Stomach smooth muscle (tissue), 2 donors: ENCODE data around the gene TRIM29.
"Not testable (repeated sequence)": the region's sequence is repeated elsewhere in the genome, so short reads cannot be mapped to it uniquely, and the experiment has no call there.

Experiments used
- H3K27ac ChIP-seq: one replicate; pipeline ENCODE4 v1.7.0; 2013; ENCODE audit warnings: mild to moderate bottlenecking, low read length, inconsistent platforms
- H3K27me3 ChIP-seq, 2 donors: one replicate each; pipeline ENCODE4 v1.7.0; 2013; ENCODE audit warnings: low read length in 2 of 2; ENCODE audit not compliant: insufficient read depth in 2 of 2, control insufficient read depth in 1 of 2
- H3K36me3 ChIP-seq, 2 donors: one replicate each; pipeline ENCODE4 v1.7.0; 2013; ENCODE audit warnings: low read length in 2 of 2; ENCODE audit not compliant: control insufficient read depth in 2 of 2, insufficient read depth in 2 of 2
- H3K4me1 ChIP-seq: one replicate; pipeline ENCODE4 v1.7.0; 2013; ENCODE audit warnings: low read length; ENCODE audit not compliant: control insufficient read depth, insufficient read depth
- H3K4me3 ChIP-seq, 2 donors: one replicate each; pipeline ENCODE4 v1.7.0; 2013; ENCODE audit warnings: low read length in 2 of 2
- H3K9ac ChIP-seq, 2 donors: one replicate each; pipeline ENCODE4 v1.7.0; 2013; ENCODE audit warnings: low read length in 2 of 2, mild to moderate bottlenecking in 1 of 2
- H3K9me3 ChIP-seq, 2 donors: one replicate each; pipeline ENCODE4 v1.7.0; 2013; ENCODE audit warnings: low read length in 2 of 2; ENCODE audit not compliant: control insufficient read depth in 2 of 2
- donor health status: healthy.
- donor health status: Pancreatic carcinoma.

TRIM29 gene

DNA sequence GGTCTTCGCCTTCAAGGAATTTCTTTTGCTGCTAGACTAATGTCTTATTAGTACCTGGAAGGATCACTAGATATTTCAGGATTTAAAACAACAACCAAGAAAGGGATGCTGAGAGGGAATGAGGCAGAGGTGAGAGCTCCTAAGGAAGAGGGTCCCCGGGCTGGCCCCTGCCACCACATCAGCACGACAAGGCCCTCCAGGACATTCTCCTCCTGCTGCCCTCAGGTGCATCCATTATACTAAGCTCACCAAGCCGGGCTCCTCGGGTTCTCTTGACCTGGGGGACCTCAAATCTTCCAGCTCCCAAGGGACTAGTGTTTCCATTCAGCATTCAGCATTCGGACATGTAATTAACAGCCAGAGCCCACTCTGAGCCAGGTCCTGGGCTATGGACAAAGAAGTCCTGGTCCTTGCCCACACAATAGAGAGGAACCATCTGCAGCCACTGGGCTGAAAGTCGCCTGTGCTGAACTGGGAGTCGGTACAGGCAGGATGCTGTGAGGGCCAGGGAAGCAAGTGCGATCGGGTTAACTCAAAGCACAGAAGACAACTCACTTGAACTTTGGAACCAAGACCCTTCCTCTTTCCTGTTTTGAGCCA lies 43.6 kb upstream of the TRIM29 start:
- H3K27ac ChIP-seq: no peak overlapping the region
- H3K9ac ChIP-seq: no peak overlapping the region
- H3K36me3 ChIP-seq: no peaks in the 10 kb centered on the region
- no peak overlapping the region for H3K4me3 ChIP-seq
- no peaks in the 10 kb centered on the region for H3K9me3 ChIP-seq
- peaks cover 41% of the 10 kb centered on the region for H3K4me1 ChIP-seq
- peaks cover 0 to 2% of the 10 kb centered on the region in 2 donors for H3K27me3 ChIP-seq

DNA sequence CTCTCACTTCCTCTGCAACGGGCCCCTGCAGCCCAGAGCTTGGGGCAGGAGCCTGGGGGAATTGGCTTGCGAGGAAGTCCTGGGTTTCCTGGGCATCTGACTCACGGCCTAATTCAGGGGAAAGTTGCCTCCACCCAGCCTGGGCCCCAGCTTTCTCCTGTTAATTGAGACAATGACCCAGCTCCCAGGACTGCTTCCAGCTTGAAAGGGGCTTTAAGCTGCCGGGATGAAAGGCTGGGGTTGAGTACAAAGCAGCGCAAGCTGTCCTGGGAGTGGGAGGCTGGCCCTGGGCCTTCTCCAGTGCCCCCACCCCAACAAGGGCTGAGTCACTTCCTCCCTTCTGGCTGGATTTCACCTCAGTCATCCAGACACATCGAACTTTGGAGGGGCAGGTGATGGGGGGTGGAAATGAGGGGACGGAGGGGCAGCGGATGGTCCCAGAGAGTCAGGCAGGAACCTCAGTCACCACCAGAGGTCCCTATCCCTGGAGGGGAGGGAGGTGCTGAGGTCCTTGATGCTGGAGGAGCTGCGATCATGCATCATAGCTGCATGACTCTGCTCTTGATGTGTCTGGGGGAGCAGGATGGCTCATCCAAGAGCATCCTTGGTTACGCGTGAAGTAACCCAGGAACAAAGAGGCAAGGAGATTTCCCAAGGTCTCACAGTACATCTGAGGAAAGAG lies 42.8 kb upstream of the TRIM29 start:
- no peak overlapping the region for H3K4me3 ChIP-seq
- peaks cover 0 to 2% of the 10 kb centered on the region in 2 donors for H3K27me3 ChIP-seq
- H3K4me1 ChIP-seq: peaks cover 36% of the 10 kb centered on the region
- H3K27ac ChIP-seq: no peak overlapping the region
- no peak overlapping the region for H3K9ac ChIP-seq
- H3K9me3 ChIP-seq: no peaks in the 10 kb centered on the region
- H3K36me3 ChIP-seq: no peaks in the 10 kb centered on the region

DNA sequence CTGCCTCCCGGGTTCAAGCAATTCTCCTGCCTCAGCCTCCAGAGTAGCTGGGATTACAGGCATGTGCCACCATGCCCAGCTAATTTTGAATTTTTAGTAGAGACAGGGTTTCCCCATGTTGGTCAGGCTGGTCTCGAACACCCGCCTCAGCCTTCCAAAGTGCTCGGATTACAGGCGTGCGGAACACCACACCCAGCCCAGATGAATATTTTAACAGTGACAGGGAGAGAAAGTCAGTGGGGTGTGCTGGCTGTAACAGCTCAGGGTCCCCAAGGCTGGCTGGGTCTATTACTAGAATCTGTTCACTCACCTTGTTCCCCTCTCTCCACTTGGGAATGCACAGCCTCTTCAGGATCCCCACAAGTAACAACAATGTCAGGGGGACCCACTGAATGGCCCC lies 42.1 kb upstream of the TRIM29 start:
- H3K27me3 ChIP-seq, H3K27ac ChIP-seq, H3K36me3 ChIP-seq, H3K9me3 ChIP-seq, H3K4me3 ChIP-seq, H3K9ac ChIP-seq: not testable (repeated sequence)
- peaks cover 34% of the 10 kb centered on the region for H3K4me1 ChIP-seq

DNA sequence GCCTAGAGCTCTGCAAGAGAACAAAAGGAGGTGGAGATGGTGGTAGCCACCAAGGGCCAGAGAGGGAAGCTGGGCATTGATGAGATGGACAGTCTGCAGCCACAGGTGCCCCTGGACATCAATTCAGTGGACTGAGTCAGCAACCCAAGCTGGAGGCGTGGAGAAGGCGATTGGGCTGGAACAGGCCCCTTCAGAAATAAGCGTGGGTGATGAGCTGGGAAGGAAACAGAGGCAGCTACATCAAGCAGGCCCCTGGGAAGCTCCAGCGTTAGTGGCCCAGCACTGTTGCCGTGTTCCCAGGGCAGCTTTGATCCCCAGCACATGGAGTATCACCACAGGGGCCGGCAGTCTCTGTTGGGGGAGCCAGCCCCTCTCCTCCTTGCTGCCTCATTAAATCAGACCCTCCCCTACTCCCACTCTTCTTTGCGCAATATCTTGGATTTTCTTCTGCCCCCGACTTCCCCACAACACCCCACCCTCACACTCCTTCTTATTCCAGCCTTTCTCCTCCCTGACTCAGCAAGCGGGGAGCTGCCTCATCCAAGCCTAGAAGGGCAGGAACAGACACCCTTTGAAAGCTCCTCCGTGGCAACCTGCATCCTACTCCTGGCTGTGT lies 41.3 kb upstream of the TRIM29 start:
- Histone ChIP-seq H3K27me3 (peaks cover 0 to 2% of the 10 kb centered on the region in 2 donors), H3K4me1 (peaks cover 28% of the 10 kb centered on the region), H3K9me3 (no peaks in the 10 kb centered on the region), H3K36me3 (no peaks in the 10 kb centered on the region), H3K27ac (peak overlapping the region; percentile 2), H3K9ac (no peak overlapping the region), H3K4me3 (no peak overlapping the region)

DNA sequence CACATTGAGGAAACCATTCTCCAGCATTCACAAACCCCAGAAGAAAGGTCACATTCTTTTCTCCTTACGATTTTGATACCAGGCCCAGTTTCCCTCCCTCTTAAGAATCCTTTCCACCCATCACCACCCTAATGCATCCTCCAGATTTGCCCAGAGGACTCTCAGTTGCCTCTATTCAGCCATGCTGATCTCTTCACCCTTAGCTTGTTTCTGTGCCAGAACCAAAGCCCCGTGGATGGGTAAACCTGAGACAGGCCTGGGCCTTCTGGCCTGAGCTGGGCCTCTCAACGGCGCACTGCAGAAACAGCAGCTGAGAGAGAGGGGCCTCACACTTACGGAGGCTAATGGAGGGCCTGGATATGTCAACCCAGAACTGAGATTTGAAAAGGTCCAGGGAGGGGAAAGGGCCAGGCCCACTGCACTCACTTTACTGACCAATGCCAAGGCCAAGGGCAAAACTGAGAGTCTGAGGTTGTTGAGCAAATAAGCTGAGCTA lies 40.7 kb upstream of the TRIM29 start:
- Histone ChIP-seq H3K9ac (no peak overlapping the region), H3K4me1 (peaks cover 25% of the 10 kb centered on the region), H3K27ac (peak overlapping the region; percentile 2), H3K27me3 (peaks cover 0 to 4% of the 10 kb centered on the region in 2 donors), H3K9me3 (no peaks in the 10 kb centered on the region), H3K4me3 (no peak overlapping the region), H3K36me3 (no peaks in the 10 kb centered on the region)

DNA sequence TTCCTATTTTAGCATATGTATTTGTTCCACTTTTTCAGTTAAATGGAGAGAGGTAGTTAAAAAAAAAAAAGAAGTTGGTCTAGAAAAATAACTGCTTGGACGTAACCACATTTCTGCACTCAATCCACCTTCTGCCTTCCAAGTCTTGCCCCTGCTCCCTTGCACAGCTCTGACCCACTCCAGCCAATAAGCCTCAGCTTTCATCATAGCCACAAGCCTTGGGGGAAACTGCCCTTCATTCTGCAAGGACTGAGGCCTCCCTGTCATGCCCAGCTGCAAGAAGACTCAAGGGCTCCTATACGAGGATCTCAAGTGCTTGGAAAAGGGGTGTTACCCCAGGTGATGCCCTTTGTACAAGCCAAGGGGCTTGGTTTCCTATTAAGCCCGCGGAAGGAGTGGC lies 37.0 kb upstream of the TRIM29 start:
- Histone ChIP-seq H3K9ac (no peak overlapping the region), H3K4me3 (no peak overlapping the region), H3K9me3 (no peaks in the 10 kb centered on the region), H3K27ac (no peak overlapping the region), H3K4me1 (peaks cover 16% of the 10 kb centered on the region), H3K27me3 (peaks cover 10 to 13% of the 10 kb centered on the region in 2 donors), H3K36me3 (no peaks in the 10 kb centered on the region)

DNA sequence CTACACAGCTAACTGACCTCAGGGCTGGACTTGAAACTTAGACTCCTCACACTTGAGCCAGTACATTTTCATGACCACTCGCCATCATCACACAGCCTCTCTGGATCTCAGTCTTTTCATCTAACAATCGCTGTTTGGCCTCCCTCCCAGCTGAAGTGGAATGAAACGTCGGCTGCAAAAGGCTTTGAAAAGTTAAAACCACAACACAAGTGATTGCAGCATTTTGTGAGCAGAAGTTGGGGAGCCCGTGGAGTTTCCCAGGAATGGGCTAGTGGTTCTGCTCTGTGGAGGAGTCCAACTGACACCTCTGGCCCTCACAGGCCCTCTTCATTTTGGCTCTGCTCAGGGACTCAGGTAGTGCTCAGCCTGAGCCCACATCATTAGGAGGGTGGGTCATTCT lies 35.9 kb upstream of the TRIM29 start:
- H3K9me3 ChIP-seq: no peaks in the 10 kb centered on the region
- no peak overlapping the region for H3K27ac ChIP-seq
- H3K9ac ChIP-seq: no peak overlapping the region
- peaks cover 14 to 17% of the 10 kb centered on the region in 2 donors for H3K27me3 ChIP-seq
- H3K4me1 ChIP-seq: peaks cover 18% of the 10 kb centered on the region
- no peak overlapping the region for H3K4me3 ChIP-seq
- no peaks in the 10 kb centered on the region for H3K36me3 ChIP-seq

DNA sequence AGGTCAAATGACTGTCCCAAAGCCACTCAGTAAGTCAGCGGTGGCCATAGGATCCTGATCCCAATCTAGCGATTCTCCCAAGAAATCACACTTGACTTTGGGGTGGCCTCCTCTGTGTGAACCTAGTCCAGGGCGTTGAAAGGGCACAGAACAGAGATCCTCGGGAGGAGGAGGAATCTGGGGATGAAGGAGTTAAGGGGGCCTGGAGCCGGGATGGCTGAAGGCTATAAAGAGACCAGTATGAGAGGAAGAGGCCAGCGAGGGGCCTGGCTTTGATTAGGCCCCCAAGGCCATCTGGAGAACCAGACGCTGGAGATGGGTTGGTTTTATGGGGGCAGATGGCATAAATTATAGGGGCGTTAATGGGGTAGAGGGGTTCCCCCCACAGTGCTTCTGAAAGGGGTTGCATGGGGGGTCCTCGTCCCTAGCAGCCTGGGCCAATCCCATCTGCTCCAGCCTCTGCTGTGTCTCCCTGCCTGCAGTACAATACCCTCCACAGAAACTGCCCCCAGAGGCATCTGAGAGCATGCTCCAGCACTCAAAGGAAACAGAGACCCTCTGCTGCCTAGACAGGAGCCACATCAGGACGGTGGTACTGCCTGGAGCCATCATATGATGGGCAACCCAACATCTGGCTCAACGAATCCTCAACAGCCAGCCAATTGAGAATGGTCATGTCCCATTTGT lies 35.2 kb upstream of the TRIM29 start:
- no peak overlapping the region for H3K4me3 ChIP-seq
- no peaks in the 10 kb centered on the region for H3K36me3 ChIP-seq
- H3K4me1 ChIP-seq: peaks cover 19% of the 10 kb centered on the region
- H3K9ac ChIP-seq: no peak overlapping the region
- H3K27me3 ChIP-seq: peaks cover 18 to 24% of the 10 kb centered on the region in 2 donors
- no peak overlapping the region for H3K27ac ChIP-seq
- H3K9me3 ChIP-seq: no peaks in the 10 kb centered on the region

DNA sequence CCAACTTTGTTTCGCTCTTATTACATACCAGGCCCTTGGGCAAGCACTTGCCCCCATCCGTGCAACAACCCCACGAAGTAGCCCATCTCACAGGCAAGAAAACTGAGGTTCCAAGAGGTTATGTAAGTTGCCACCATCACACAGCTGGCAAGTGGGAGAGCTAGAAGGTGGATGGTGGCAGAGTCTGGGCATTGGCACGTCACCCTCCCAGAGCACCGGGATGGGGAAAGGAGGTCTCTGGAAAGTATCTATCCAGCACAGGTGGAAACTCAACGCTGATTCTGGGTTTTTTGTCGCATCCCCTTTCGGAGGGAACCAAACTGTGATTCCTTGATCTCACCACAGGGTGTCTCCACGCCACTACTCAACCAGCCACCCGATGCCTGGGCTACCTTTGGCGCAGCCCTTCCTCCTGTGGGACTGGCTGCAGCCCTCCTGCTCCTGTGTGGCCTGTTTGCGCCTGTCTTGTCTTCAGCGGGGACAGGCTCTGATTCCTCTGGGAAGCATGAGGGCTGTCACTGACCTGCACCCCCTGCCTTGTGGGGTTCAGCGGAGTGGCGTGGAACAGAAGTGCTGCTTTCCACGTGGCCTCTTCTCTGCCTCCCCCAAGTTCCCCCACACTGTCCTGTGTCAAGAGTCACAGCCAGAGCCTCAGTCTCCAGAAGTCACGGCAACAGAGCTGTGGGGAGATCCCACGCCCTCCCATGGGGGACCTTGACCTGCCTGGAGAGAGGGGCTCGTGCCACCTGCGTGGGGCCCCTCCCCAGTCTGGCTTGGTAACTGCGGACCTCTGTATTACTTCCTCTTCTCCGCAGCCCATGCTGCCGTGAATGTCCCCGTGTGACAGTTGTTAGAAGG lies 34.4 kb upstream of the TRIM29 start:
- Histone ChIP-seq H3K36me3 (no peaks in the 10 kb centered on the region), H3K27ac (no peak overlapping the region), H3K9me3 (no peaks in the 10 kb centered on the region), H3K27me3 (peaks cover 27 to 32% of the 10 kb centered on the region in 2 donors), H3K9ac (no peak overlapping the region), H3K4me3 (no peak overlapping the region), H3K4me1 (peaks cover 19% of the 10 kb centered on the region)

DNA sequence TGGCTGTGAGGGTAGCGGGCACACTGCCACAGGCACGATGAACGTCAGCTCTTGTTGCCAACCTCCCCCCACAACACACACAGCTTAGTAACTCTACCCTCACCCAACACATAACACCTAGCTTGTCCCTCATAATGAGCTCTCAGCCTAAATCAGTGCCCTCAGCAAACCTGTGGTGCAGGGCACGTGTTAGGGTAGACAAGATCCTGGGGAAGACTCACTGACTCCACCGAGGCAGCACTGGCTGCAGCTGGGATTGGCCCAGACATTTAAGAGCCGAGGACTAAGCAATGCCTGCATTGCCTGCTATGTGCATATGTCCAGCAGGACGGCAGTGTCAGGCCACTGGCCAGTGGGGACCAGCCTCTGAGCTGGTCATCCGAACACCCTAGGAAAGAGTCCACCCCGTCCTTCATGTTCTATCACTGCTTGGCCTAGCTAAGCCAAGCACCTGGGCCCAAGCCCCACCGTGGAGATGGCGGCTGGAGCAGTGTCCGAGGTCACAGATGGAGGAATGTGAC lies 32.9 kb upstream of the TRIM29 start:
- H3K4me3 ChIP-seq: no peak overlapping the region
- H3K27me3 ChIP-seq: peaks cover 37 to 39% of the 10 kb centered on the region in 2 donors
- H3K4me1 ChIP-seq: peaks cover 19% of the 10 kb centered on the region
- H3K36me3 ChIP-seq: no peaks in the 10 kb centered on the region
- H3K9me3 ChIP-seq: no peaks in the 10 kb centered on the region
- H3K27ac ChIP-seq: no peak overlapping the region
- no peak overlapping the region for H3K9ac ChIP-seq
